Activated T-cell treated with anti-CD3 and anti-CD28 coated beads for 1 hour (primary cell): ENCODE data around the gene PPP2R5C.
"Not testable (repeated sequence)": the region's sequence is repeated elsewhere in the genome, so short reads cannot be mapped to it uniquely, and the experiment has no call there.

Source experiments
- DNase-seq: peaks from one replicate; pipeline ENCODE4 v3.0.0-alpha.2; 2020; ENCODE audit warnings: low read depth

PPP2R5C gene

DNA sequence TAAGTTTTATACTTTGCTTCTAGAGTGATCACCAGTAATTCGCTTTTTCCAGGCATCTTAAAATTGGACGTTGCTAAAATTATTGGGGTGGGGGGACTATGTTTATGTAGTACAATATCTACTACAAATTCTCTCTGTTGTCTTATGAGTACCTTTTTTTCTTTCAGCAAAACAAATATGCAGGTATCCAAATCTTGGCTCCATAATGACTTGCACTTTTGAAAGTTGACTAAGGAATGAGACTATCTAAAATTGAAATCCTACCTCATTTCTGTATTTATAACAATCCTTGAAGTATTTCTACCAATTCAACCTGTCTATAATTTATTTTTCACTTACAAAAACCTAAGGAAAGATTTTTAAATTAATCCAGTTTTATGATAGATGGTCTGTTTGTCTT is 205.2 kb downstream of the PPP2R5C start:
- DNase-seq, result no peak

DNA sequence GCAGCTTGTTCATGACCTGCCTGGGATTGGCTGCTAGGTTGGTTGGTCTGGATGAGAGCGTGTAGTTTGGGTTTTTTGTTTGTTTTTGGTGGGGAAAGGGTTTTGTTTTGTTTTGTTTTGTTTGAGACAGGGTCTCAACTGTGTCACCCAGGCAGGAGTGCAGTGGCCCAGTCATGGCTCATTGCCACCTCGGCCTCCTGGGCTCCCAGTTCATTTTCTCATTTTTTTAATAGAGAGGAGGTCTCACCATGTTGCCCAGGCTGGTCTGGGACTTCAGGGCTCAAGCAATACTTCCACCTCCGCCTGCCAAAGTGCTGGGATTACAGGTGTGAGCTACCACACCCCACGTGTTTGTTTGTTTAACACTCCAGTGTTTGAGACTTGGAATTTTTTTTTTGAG is 206.7 kb downstream of the PPP2R5C start:
- no peak for DNase-seq

DNA sequence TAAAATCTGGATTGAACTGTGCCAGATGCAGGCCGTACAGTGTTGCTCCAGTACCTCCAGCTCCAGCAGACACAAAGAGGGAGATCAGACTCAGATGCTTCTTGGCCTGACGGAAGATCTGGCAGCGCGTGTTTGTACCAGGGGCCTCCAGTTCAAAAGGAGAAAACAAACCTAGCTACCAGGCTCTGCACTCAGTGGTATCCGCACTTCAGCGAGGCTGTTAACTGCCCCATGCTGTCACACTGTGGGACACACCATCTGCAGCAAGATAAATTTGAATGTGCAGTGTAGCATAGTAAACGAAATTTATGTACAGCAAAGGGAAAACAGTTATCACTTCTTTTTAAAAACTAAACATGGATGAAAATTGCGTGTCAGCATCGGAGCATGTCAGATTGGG is 208.0 kb downstream of the PPP2R5C start:
- no peak for DNase-seq

DNA sequence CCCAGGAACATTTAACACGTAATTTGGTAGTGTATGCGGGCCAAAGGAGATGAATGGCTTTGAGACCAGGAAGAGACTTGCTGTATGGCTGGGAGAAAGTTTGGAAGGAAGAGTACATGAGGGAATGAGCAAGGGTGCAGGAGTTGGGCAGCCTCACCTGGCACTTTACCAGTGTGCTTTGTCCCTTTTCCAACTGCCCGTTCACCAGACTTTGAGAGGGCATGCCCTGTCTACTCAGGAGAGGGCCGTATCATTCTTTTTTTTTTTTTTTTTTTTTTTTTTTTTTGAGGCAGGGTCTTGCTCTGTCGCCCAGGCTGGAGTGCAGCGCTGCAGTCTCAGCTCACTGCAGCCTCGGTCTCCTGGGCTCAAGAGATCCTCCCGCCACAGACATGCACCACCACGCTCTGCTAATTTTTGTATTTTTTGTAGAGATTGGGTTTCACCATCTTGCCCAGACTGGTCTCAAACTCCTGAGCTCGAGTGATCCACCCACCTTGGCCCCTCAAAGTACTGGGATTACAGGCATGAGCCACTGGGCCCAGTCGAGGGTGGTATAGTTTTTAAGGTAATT is 209.4 kb downstream of the PPP2R5C start:
- DNase-seq, result no peak

DNA sequence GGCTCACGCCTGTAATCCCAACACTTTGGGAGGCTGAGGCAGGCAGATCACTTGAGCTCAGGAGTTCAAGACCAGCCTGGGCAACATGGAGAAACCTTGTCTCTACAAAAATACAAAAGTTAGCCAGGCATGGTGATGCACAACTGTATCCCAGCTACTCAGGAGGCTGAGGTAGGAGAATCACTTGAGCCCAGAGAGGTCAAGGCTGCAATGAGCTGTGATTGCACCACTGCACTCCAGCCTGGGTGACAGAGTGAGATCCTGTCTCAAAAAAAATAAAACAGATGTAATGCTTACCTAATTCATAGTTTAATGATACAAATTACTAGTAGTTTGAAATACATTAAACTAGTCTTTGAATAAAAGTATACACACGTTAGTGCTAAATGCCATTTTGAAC is 209.9 kb downstream of the PPP2R5C start:
- not testable (repeated sequence) for DNase-seq

DNA sequence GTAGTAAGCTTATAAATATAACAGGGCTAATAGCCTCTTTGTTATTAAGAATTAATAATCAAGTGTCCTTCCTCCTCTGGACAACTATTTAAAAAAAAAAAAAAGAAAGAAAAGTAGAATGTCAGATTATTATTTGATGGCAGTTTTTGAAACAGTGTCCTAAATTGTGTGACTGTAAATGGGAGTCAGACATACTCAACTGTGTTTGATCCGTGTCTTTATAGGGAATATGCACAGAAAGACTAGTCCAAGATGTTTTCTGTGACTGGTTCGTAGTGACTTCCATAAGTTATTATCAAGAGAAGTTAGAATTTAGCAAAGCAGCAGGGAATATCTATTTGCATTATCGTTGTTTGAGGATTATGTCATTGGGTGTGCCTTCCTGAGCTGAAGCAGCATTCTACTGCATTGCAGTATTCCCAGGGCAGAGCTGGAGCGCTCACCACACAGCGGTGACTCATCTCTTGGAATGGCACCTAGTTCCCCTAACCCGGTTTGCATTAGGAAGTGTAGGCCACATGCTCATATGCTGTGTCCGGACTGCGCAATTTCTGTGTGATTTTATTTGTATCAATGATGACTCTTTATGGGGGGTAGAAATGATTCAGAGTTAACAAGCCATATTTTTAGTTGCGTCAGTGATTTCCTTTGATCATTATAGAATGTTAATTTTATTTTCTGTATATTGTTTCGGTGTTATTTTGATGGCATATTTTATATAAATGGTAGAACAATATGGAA is 210.8 kb downstream of the PPP2R5C start:
- DNase-seq, result no peak

DNA sequence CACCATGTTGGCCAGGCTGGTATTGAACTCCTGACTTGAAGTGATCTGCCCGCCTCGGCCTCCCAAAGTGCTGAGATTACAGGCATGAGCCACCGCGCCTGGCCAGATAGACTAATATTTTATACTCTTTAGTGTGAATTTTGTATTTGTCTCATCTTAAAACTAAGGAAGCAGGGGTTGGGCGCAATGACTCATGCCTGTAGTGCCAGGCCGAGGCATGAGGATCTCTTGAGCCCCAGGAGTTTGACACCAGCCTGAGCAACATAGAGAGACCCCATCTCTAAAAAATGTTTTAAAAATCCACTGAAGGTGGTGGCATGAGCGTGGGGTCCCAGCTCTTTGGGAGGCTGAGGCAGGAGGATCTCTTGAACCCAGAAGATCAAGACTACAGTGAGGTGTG is 211.8 kb downstream of the PPP2R5C start:
- DNase-seq, result no peak

DNA sequence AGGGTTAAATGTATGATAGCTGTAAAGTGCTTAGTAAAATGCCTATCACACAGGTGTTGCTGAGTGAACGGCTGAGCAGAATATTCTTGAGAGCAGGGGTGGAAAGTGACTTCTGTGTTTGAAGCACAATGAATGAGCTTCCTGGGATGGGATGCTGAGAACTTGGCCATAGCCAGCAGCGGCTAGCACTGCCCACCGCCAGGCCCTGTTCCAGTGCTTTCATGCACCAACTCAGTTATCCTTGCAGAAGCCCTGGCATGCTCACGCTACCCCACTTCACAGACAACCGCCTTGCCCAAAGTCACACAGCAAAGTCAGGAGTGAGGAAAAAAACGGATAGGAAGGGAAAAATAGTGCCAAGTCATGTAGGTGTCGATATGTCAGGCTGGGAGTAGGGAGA is 213.7 kb downstream of the PPP2R5C start:
- DNase-seq, result no peak
